GM21723 (cell line): Measurements from ENCODE around the gene DCC.

Experiments used
- ATAC-seq: cut with Tn5 transposase; IDR thresholded peaks from one replicate; pipeline ENCODE4 v1.9.1; 2021; ENCODE audit warnings: mild to moderate bottlenecking, moderate library complexity; ENCODE audit not compliant: unreplicated experiment

DCC gene, protein sequence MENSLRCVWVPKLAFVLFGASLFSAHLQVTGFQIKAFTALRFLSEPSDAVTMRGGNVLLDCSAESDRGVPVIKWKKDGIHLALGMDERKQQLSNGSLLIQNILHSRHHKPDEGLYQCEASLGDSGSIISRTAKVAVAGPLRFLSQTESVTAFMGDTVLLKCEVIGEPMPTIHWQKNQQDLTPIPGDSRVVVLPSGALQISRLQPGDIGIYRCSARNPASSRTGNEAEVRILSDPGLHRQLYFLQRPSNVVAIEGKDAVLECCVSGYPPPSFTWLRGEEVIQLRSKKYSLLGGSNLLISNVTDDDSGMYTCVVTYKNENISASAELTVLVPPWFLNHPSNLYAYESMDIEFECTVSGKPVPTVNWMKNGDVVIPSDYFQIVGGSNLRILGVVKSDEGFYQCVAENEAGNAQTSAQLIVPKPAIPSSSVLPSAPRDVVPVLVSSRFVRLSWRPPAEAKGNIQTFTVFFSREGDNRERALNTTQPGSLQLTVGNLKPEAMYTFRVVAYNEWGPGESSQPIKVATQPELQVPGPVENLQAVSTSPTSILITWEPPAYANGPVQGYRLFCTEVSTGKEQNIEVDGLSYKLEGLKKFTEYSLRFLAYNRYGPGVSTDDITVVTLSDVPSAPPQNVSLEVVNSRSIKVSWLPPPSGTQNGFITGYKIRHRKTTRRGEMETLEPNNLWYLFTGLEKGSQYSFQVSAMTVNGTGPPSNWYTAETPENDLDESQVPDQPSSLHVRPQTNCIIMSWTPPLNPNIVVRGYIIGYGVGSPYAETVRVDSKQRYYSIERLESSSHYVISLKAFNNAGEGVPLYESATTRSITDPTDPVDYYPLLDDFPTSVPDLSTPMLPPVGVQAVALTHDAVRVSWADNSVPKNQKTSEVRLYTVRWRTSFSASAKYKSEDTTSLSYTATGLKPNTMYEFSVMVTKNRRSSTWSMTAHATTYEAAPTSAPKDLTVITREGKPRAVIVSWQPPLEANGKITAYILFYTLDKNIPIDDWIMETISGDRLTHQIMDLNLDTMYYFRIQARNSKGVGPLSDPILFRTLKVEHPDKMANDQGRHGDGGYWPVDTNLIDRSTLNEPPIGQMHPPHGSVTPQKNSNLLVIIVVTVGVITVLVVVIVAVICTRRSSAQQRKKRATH (N-terminal part only)

DNA sequence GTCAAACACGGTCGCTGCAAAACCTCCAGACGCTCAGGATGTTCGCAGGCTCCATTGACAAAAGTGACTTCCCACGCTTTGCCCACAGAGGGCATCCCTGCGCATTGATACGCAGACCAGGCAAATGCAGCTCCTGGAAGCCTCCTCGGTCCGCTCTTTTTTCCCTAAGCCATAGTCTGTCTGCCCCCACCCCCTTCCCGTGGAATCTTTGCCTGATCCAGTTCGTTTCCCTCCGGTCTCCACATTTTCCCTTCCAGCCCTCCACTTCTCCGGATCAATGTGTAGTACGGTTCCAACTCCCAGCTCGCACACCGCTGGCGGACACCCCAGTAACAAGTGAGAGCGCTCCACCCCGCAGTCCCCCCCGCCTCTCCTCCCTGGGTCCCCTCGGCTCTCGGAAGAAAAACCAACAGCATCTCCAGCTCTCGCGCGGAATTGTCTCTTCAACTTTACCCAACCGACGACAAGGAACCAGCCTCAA lies at the start of gene DCC:
Gene DCC, plus strand, starts transcription at position 307 of the 481 bp plus-strand sequence. CDS start 591 bp downstream, outside the sequence.
- ATAC-seq: no peak

DNA sequence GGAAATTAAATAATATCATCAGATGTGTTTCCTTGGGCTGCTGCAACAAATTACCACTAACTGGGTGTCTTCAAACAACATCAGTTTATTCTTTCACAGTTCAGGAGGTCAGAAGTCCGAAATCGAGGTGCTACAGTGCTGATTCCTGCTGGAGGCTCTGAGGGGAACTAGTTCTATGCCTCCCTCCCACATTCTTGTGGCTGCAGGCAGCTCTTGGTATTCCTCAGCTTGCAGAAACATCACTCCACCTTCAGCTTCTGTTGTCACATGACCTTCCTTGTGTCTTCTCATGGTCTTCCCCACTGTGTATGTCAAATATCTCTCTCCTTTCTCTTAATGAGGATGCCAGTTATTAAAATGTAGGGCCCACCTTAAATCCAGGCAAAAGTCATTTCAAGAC lies 29.3 kb upstream of the DCC start:
- ATAC-seq: no peak

DNA sequence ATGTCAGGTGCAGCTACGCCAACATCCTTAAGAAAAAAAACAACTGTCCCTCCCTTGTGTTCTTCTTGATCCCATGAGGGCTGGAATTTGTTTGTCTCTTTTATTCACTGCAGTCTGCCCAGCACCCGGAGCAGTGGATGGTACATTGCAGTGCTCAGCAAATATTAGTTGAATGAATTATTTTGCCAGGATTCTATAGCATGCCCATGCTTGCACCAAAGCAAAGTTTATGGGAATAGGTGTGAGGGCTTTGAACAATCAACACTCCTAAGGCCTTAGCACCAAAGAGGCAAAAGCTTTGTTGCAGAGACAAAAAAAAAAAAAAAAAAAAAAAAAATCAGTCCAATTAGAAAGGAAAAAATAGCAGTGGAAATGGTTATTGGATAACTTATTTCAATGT lies 28.7 kb upstream of the DCC start:
- ATAC-seq: no peak

DNA sequence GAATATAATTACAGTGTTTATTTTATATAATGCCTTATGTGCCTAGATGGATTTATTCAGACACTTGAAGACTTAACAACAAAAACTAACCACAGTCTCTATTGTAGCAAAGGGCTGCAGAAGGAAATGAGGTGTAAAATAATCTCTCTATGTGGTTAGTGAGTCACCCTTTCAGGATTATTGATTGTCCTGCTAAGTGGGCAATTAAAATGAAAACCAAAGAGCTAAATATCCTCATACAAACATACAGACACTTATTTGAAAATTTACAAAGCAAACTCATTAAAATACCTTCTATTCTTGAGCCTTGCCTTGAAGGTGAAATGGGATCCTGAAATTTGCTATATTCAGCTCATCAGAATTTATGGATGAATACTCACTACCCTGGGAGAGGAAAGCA lies 27.7 kb upstream of the DCC start:
- no peak for ATAC-seq

DNA sequence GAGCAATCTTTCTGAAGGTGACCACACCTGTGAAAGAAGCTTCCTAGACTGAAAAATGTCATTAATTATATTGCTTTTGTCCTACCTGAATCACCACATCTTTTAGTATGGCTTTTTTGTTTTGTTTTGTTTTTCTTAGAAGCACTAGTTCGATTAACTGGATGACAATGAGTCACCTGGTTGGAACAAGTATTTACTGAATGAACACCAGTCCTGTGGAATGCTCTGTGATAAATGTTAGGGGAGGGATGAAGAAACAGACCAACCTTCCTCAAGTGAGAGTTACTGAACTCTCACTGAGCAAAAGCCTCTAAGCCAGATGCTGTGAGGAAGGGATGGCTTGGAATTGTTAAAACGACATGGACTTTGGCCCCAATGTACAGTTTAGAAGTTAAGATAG lies 26.8 kb upstream of the DCC start:
- no peak for ATAC-seq

DNA sequence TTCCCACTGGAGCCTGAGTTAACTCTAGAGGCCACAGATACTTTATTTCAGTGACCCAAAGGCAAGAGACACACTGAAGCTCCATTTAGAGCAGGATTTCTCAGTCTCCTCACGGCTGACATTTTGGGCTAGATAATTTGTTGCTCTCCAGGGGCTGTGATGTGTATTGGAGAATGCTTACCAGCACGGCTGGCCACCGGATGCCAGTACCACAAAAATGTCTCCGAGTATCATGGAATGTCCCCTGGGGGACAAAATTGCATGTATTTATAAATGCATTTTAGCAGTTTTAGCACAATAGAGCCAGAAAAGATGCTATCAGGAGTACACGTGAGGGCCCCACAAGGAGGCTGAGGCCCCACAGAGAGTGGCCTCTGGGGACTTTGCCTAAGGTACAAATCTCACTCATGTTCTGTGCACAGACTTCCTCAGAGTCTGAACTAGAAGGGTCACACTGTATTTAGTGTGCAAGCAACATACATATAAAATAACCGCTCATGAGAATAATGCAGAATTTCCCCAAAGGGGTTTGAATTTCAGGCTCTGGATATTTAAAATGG lies 20.5 kb upstream of the DCC start:
- no peak for ATAC-seq

DNA sequence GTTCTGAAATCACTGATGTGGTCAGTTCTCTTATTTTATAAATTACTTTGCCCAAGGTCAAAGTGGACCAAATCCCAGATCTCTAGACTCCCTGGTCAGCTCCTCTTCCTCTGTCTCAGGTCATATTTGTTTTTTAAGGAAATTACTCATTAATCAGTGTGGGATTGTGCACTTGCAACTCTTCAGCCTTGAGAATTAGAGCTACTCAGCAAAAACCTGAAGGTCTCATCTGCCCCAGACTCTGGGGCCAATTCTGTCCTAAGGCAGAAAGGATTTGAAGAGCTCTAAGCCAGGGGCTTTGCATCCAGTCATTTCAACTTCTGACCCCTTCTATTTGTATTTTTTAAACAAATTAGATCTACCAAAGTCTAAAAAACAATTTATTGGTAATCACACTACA lies 17.7 kb upstream of the DCC start:
- no peak for ATAC-seq

DNA sequence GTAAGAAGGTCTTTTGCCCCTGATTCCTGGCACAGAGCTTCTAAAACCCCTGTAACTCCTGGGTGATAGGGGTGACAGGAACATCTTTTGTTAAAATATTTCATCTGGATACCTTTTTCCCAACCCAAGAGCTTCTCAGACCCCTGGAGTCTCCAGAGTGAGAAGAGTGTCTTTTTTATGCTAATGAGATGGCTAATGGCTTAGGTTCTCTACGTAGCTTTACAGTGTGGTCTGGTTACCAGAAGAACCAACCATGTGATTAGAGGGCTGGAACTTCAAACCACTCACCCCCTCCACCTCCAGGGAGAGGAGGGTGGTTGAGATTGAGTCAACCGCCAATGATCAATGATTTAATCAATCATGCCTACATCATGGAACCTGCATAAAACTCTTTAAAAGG lies 16.2 kb upstream of the DCC start:
- no peak for ATAC-seq

DNA sequence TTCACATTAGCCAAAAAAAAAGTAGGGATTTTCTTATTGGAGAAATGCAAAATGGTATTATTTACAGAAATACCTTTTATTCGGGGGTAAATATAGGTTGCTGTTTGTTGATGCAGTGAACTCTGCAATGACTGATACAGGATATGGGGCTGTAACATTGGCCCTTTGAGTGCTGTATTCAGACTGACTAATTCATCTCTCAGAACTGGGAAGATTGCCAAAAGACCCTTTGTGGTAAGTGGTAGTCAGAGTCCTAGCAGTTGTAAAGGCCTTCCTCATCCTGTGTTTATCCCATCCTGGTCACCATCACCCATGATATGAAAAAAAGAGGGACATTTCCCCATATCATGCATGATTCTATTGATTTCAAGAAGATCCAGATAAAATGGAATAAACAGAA lies 14.0 kb upstream of the DCC start:
- no peak for ATAC-seq

DNA sequence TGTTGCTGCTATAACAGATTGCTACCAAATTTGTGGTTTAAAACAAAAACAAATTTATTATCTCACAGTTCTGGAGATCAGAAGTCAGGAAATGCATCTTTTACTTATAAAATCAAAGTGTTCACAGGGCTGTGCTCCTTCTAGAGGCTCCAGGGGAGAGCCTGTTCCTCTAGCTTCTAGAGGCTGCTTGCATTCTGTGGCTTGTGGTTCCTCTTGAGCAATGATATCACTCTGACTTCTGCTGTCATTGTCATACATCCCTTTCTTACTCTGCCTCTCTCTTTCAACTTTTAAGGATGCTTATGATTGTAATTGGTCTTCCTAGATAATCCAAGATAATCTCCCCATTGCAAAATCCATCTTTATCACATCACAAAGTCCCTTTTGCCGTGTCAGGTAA lies 6.1 kb upstream of the DCC start:
- no peak for ATAC-seq

DNA sequence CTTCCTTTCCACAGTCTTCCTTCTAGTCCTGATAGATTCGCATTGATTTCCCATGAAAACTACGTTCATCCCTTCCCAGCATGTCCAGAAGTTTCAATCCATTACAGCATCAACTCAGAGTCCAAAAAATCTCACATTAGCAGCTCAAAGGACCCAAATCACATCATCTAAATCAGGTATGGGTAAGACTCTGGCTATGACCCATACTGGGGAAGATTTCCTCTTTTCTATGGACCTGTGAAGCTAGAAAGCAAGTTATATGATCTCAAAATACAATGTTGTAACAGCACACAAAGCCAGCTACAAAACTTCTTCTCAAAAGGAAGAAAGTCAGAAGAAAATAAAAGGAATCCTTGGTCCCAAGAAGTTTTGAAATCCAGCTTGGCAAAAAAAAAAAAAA lies 5.7 kb upstream of the DCC start:
- ATAC-seq: no peak

DNA sequence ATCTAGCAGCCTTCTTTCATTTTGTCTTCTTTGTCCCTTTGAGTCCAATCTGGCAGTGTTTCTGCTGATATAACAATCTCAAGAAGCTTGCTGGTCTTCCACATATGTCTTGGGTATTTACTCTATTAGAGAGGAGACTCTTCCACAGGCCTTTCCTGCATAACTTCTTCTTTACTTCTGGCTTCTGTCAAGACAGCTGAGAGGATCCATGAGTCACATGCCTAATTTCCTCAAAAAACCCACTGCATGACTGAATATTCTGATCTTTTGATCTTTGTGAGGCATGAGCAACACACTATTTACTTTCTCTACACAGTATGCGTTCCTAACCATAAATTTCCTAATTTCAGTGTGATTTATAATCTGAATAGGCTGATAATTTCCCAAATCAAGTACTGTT lies 5.1 kb upstream of the DCC start:
- no peak for ATAC-seq

DNA sequence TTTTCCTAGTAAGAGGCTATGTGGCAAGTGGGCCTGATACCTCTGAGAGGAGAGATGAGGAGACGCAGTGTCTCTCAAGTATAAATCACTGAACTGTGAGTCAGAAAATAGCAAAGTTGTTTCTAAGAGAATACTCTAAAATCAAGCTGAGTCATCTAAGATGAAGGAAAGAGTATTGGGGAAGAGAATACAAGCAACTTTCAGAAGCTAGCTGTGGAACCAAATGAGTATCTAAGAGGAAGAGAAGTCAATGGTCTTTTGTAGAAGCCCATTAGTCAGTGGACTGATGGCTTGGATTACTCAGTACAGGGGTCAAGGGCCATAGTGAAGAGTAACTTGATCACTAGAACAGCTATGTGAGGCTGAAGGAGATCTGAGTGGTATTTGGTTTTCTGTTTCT lies 2.7 kb upstream of the DCC start:
- ATAC-seq: no peak

DNA sequence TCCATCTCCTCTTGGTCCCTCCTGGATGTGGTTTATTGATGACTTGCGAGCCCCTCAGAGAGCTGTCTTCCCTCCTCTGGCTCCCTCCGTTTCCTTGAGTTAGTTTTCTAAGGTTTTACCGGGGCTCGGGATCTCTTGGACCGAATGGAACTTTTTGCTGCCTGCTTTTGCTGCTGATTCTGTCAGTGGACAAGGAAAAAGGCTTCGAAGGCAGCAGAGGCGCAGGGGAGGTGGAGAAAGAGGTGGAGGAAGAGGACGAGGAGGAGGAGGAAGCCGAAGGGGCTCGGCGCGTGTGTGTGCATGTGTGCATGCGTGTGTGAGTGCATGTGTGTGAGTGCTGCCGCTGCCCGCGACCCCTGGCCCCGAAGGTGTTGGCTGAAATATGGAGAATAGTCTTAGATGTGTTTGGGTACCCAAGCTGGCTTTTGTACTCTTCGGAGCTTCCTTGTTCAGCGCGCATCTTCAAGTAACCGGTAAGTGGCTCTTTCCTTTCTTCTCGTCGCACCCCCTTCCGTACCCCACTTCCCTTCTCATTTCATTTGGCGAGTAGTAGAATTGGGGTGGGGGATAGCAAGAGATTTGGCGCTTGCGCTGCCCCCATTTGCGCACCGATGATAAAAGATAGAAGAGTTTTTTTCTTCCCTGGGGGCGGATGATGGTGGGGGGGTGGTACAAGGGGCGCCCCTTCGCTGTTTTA lies 557 bp downstream of the DCC start:
- ATAC-seq: no peak

DNA sequence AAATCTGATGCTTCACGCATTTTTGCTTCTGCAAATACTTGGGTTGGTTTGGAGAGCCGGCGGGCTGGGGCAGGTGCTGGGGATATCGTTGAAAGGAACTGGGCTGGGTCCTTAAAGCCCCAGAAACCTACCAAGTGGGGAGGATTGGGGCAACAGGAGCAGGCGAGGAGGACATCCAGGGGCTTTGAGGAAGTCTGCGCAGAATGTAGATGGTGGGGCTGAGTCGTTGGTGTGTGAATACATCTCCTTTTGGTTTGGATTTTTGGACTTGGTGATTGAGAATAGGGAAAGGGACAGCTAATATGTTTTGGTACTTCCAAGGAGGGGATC lies 1.1 kb downstream of the DCC start:
- no peak for ATAC-seq

DNA sequence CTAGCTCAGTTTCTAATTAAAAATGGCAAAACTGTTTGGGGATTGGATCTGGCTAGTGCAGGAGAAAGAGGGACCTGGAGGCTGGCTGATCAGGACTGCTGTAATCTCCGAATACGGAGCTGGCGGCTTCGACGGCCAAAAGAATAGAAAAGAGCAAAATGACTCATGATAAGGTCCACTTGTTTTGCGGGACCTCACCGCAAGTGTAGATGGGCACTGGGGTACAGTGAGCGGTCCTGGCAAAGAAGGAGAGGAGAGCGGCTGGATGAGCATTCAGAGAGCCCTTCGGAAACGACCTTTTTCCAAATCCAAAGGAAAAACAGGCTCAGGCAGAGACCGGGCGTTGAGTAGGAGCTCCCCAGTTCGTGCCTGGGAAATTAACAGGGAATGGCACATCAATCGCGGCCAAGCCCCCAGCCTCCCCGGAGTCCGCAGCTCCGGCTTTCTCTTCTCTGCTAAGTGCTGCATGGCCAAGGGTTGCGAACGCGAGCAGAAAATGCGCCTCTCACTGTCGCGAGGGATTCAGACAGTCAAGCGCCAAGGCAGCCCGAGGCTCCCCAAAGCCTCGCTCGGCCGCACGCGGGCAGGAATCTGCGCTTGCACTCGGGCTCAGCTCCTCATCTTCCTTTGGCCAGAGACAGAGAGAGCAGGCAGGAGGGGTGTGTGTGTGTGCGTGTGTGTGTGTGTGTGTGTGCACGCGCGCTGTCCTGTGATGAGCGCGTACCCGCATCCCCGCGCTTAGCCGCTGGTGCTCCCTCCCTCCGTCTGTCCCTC lies 1.8 kb downstream of the DCC start:
- ATAC-seq: no peak

DNA sequence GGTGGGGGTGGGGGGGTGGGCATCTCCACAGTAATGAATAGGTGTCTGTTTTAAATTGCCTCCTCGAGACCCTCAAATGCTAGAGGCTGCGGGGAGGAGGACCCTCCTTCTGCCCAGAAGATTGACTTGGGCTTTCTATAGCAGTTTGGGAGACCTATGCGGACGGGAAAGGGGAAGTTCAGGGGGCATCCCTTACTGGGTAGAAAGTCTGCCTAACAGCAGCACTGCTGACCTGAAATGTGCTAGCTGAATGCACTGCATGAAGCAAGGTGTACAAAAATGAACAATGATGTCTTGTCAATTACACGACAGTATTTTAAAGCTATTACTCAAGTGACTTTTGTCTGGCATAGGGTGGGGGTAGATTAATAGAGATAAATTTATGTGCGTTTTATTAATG lies 2.5 kb downstream of the DCC start:
- no peak for ATAC-seq

DNA sequence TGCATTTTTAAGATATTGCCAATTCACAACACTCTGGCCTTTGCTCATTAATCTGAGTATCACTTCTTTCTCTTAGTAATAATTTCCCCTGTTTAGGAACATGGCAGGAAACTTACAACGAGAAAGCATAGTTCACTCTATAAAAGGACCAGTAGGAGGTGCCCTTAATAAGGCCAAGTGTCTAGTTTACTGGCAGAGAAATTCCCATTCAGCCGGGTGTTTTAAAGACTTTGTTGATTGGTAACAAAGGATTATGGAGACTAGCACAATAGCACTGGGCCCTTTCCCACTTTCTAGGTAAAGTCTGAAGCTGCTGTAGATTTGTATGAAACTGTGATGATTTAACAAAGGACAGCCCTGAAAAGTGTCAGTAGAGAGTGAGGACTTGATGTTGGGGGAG lies 3.1 kb downstream of the DCC start:
- no peak for ATAC-seq

DNA sequence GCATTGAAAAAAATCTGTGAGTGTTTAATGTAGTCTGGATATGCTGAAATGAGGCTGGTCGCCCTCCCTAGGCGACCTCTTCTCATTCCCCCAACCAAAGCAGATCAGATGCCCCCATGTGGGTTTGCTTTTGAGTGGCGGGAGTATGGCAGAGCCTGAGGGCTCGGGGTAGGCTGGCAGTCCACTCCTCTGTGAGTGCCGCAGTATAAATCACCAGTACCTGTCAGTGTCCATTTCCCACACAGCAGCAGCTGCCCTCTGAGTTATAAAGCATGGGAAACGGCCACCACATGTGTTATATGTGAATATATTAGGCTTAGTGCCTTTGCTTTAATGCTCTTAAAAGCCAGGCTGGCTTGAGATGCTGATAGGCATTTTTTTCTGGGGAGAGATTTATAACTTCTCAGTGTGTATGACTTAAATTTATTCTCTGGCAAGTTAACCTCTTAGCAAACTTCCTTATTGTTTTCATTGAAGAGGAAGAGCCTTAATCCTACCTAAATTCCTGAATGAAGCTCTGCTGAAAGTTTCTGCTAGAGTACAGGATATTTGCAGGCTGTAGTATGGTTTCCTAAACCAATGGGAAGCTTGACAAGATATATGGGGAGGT lies 3.8 kb downstream of the DCC start:
- no peak for ATAC-seq

DNA sequence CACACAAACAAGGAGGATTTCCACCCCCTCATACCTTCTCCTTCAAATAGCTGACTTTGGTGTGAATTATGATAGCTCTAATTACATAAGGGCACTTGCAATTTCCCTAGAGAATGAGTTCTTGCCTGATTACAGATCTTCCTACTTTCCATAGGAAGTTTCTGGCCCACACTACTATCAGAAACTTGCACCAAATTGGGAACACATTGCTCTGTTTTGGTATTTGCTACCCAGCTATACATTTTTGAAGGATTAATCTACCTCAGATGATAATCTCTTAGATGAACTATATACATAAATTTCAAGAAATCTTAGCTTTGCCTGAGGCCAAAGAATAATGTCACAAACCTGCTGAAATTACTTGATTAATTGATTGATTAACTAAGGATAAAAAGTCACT lies 4.9 kb downstream of the DCC start:
- no peak for ATAC-seq
